ENCODE measurements around the gene PLAGL1. TPM values are rescaled to one million over a fixed set of nuclear protein-coding genes. Genes with fewer than 3 reads are reported as not detected.

PLAGL1 gene
- total and polyA plus RNA-seq, 4 donors: 1.3 to 6.3 (median 2.0) TPM

- TF ChIP-seq, protein P1, sequence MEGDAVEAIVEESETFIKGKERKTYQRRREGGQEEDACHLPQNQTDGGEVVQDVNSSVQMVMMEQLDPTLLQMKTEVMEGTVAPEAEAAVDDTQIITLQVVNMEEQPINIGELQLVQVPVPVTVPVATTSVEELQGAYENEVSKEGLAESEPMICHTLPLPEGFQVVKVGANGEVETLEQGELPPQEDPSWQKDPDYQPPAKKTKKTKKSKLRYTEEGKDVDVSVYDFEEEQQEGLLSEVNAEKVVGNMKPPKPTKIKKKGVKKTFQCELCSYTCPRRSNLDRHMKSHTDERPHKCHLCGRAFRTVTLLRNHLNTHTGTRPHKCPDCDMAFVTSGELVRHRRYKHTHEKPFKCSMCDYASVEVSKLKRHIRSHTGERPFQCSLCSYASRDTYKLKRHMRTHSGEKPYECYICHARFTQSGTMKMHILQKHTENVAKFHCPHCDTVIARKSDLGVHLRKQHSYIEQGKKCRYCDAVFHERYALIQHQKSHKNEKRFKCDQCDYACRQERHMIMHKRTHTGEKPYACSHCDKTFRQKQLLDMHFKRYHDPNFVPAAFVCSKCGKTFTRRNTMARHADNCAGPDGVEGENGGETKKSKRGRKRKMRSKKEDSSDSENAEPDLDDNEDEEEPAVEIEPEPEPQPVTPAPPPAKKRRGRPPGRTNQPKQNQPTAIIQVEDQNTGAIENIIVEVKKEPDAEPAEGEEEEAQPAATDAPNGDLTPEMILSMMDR (IDR thresholded peaks at IDR 0.05; ENCODE audit: low read depth, low read length, missing input control): no peak
- TF ChIP-seq, protein P2, sequence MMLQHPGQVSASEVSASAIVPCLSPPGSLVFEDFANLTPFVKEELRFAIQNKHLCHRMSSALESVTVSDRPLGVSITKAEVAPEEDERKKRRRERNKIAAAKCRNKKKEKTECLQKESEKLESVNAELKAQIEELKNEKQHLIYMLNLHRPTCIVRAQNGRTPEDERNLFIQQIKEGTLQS (IDR thresholded peaks at IDR 0.05): no peak
Observed at GRCh38 chr6:143980921-143981320, 27.1 kb downstream of the PLAGL1 start (continued).

- Histone ChIP-seq H3K36me3 (ENCODE audit: control insufficient read depth in 4 of 4, insufficient read depth in 3 of 4, low read depth in 1 of 4, low read length in 3 of 4) (no peaks in the 10 kb centered on the region), H3K4me1 (ENCODE audit: control insufficient read depth in 4 of 4, insufficient read depth in 4 of 4, low read length in 3 of 4) (no peaks in the 10 kb centered on the region), H3K4me3 (ENCODE audit: low read depth in 1 of 3, low read length in 3 of 3) (no peak overlapping the region), H3K27ac (ENCODE audit: low read depth in 1 of 2, low read length in 2 of 2) (no peak overlapping the region), H3K9ac (ENCODE audit: low read depth in 1 of 2, low read length in 2 of 2) (no peak overlapping the region), H3K9me3 (ENCODE audit: control insufficient read depth in 4 of 4, low read length in 3 of 4) (no peaks in the 10 kb centered on the region), H3K27me3 (ENCODE audit: control insufficient read depth in 4 of 4, insufficient read depth in 4 of 4, low read length in 3 of 4) (no peaks in the 10 kb centered on the region)
- TF ChIP-seq GABPA (IDR thresholded peaks at IDR 0.05 in 1 of 2, conservative IDR thresholded peaks at IDR 0.05 in 1 of 2) (no peak), FOXA2 (IDR thresholded peaks at IDR 0.05) (no peak), RAD21 (IDR thresholded peaks at IDR 0.05) (no peak)
- DNase-seq (ENCODE audit: low spot score): no peak
- WGBS: 65% methylated on average over 3 of the region's 3 CpGs
Observed at GRCh38 chr6:143976806-143977349, 31.2 kb downstream of the PLAGL1 start.

DNA sequence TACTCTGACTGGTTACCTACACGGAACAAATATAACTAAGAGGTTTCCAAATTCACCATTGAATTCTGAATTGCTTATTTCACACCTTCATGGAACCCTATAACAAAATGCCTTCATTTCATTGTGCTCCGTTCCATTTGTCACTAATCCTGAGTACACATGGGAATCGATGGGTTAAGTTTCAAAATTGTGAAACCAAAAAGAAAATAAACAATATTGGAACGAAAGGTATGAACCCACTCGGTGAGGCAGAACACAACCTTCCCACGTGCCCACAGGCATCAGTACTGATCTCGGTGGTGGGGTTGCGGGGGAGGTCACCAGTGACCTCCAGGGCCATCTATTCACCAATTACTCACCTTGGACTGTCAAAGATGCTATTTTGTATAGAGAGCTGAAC is 34.0 kb downstream of the PLAGL1 start:
- TF ChIP-seq GABPA (IDR thresholded peaks at IDR 0.05 in 1 of 2, conservative IDR thresholded peaks at IDR 0.05 in 1 of 2): no peak
- TF ChIP-seq, protein P3, sequence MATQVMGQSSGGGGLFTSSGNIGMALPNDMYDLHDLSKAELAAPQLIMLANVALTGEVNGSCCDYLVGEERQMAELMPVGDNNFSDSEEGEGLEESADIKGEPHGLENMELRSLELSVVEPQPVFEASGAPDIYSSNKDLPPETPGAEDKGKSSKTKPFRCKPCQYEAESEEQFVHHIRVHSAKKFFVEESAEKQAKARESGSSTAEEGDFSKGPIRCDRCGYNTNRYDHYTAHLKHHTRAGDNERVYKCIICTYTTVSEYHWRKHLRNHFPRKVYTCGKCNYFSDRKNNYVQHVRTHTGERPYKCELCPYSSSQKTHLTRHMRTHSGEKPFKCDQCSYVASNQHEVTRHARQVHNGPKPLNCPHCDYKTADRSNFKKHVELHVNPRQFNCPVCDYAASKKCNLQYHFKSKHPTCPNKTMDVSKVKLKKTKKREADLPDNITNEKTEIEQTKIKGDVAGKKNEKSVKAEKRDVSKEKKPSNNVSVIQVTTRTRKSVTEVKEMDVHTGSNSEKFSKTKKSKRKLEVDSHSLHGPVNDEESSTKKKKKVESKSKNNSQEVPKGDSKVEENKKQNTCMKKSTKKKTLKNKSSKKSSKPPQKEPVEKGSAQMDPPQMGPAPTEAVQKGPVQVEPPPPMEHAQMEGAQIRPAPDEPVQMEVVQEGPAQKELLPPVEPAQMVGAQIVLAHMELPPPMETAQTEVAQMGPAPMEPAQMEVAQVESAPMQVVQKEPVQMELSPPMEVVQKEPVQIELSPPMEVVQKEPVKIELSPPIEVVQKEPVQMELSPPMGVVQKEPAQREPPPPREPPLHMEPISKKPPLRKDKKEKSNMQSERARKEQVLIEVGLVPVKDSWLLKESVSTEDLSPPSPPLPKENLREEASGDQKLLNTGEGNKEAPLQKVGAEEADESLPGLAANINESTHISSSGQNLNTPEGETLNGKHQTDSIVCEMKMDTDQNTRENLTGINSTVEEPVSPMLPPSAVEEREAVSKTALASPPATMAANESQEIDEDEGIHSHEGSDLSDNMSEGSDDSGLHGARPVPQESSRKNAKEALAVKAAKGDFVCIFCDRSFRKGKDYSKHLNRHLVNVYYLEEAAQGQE (IDR thresholded peaks at IDR 0.05): no peak
- TF ChIP-seq RXRA (IDR thresholded peaks at IDR 0.05): no peak
- TF ChIP-seq YY1 (IDR thresholded peaks at IDR 0.05): no peak
- TF ChIP-seq TAF1 (conservative IDR thresholded peaks at IDR 0.05): no peak
- TF ChIP-seq HNF4A (conservative IDR thresholded peaks at IDR 0.05): no peak
- TF ChIP-seq EGR1 (IDR thresholded peaks at IDR 0.05; ENCODE audit: low read depth in 2 of 2): no peak
- TF ChIP-seq JUND (IDR thresholded peaks at IDR 0.05): no peak
- TF ChIP-seq HNF4G (IDR thresholded peaks at IDR 0.05): no peak
- TF ChIP-seq RAD21 (IDR thresholded peaks at IDR 0.05): no peak
- Histone ChIP-seq H3K27ac (ENCODE audit: low read depth in 1 of 2, low read length in 2 of 2) (no peak overlapping the region), H3K4me3 (ENCODE audit: low read depth in 1 of 3, low read length in 3 of 3) (no peak overlapping the region), H3K36me3 (ENCODE audit: control insufficient read depth in 4 of 4, insufficient read depth in 3 of 4, low read depth in 1 of 4, low read length in 3 of 4) (no peaks in the 10 kb centered on the region), H3K4me1 (ENCODE audit: control insufficient read depth in 4 of 4, insufficient read depth in 4 of 4, low read length in 3 of 4) (no peaks in the 10 kb centered on the region), H3K27me3 (ENCODE audit: control insufficient read depth in 4 of 4, insufficient read depth in 4 of 4, low read length in 3 of 4) (no peaks in the 10 kb centered on the region), H3K9ac (ENCODE audit: low read depth in 1 of 2, low read length in 2 of 2) (no peak overlapping the region), H3K9me3 (ENCODE audit: control insufficient read depth in 4 of 4, low read length in 3 of 4) (no peaks in the 10 kb centered on the region)
- DNase-seq (ENCODE audit: low spot score): no peak
- WGBS: 47% methylated on average over 8 of the region's 8 CpGs
